ENCODE results near the gene MICU1.

The MICU1 gene

DNA sequence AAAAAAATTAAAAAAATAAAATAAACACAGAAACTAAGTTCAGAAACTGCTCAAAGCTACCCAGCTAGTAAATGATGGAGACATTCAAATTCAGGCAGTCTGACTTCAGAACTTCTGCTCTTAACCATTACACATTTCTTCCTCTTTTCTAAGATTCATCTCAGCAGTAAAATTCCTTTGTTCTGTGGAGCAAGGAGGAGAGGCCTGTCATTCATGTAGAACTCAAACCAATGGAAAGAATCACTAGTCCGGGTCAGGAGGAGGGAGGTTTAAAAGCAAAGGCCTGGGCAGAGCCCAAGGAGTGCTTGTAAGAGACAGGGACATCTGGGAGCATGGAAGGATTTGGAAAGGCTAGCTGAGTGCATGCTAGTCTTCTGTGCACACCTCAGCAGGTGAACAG is 233.3 kb downstream of the MICU1 start:
- Histone ChIP-seq H4K20me1 (ENCODE audit: low read depth, low read length) (no peaks in the 10 kb centered on the region), H3K4me3 (ENCODE audit: insufficient read depth, low read length, poor library complexity, severe bottlenecking) (no peak overlapping the region), H3K9ac (ENCODE audit: low read length) (no peak overlapping the region), H3K9me3 (ENCODE audit: insufficient read depth, low read length) (no peaks in the 10 kb centered on the region), H3F3A (ENCODE audit: insufficient read depth) (no peaks in the 10 kb centered on the region), H3K27ac (ENCODE audit: low read depth, low read length) (no peak overlapping the region), H3K36me3 (ENCODE audit: low read length) (no peaks in the 10 kb centered on the region), H3K27me3 (ENCODE audit: low read length) (no peaks in the 10 kb centered on the region), H3K79me2 (ENCODE audit: insufficient read depth, low read length) (no peaks in the 10 kb centered on the region), H3K9me2 (replicated peaks; ENCODE audit: insufficient read depth, low read length) (no peaks in the 10 kb centered on the region), H3K4me2 (ENCODE audit: low read depth, low read length, poor library complexity, severe bottlenecking) (no peak overlapping the region), H2AFZ (ENCODE audit: low read depth, low read length, severe bottlenecking) (no peak overlapping the region)
- TF ChIP-seq CTCF (IDR thresholded peaks at IDR 0.05; ENCODE audit: insufficient read depth, low read length, poor library complexity, severe bottlenecking), result no peak
- TF ChIP-seq EZH2phosphoT487 (conservative IDR thresholded peaks at IDR 0.05; ENCODE audit: low read length), result no peak

GRCh38 chr10:72390764-72391163 is 235.1 kb downstream of the MICU1 start:
- H3K4me2 ChIP-seq (ENCODE audit: low read depth, low read length, poor library complexity, severe bottlenecking), result no peak overlapping the region
- H3K9me3 ChIP-seq (ENCODE audit: insufficient read depth, low read length), result no peaks in the 10 kb centered on the region
- no peaks in the 10 kb centered on the region for H3K27me3 ChIP-seq (ENCODE audit: low read length)

DNA sequence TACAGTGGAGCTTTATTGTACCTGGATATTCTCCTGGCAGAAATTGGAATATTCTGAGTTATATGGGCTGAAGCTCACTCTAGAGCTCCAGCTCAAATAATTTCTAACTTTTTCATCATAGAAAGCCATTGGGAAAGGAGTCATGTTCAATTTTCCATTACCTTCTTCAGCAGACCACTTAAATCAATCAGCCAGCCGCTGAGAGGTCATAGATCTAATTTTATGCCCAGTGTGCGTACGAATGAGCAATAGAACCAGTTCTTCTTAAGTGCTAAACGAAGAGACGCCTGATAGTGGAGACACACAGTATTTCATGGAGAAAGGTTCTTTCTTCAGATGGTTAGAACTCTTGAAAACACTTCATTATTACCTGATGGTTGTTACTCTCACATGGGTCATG is 236.2 kb downstream of the MICU1 start:
- TF ChIP-seq CTCF (IDR thresholded peaks at IDR 0.05; ENCODE audit: insufficient read depth, low read length, poor library complexity, severe bottlenecking) (no peak), EZH2phosphoT487 (conservative IDR thresholded peaks at IDR 0.05; ENCODE audit: low read length) (no peak)
- Histone ChIP-seq H3K36me3 (ENCODE audit: low read length) (no peaks in the 10 kb centered on the region), H3K9ac (ENCODE audit: low read length) (no peak overlapping the region), H3K79me2 (ENCODE audit: insufficient read depth, low read length) (no peaks in the 10 kb centered on the region), H3K9me3 (ENCODE audit: insufficient read depth, low read length) (no peaks in the 10 kb centered on the region), H3K4me2 (ENCODE audit: low read depth, low read length, poor library complexity, severe bottlenecking) (no peak overlapping the region), H3K9me2 (replicated peaks; ENCODE audit: insufficient read depth, low read length) (no peaks in the 10 kb centered on the region), H2AFZ (ENCODE audit: low read depth, low read length, severe bottlenecking) (no peak overlapping the region), H3F3A (ENCODE audit: insufficient read depth) (no peaks in the 10 kb centered on the region), H4K20me1 (ENCODE audit: low read depth, low read length) (no peaks in the 10 kb centered on the region), H3K27me3 (ENCODE audit: low read length) (no peaks in the 10 kb centered on the region), H3K4me3 (ENCODE audit: insufficient read depth, low read length, poor library complexity, severe bottlenecking) (no peak overlapping the region), H3K27ac (ENCODE audit: low read depth, low read length) (no peak overlapping the region)

More at GRCh38 chr10:72390764-72391163, 235.1 kb downstream of the MICU1 start:
- Histone ChIP-seq H3K79me2 (ENCODE audit: insufficient read depth, low read length) (no peaks in the 10 kb centered on the region), H3K36me3 (ENCODE audit: low read length) (no peaks in the 10 kb centered on the region), H3F3A (ENCODE audit: insufficient read depth) (no peaks in the 10 kb centered on the region), H4K20me1 (ENCODE audit: low read depth, low read length) (no peaks in the 10 kb centered on the region), H3K4me3 (ENCODE audit: insufficient read depth, low read length, poor library complexity, severe bottlenecking) (no peak overlapping the region), H2AFZ (ENCODE audit: low read depth, low read length, severe bottlenecking) (no peak overlapping the region), H3K9ac (ENCODE audit: low read length) (no peak overlapping the region), H3K27ac (ENCODE audit: low read depth, low read length) (no peak overlapping the region), H3K9me2 (replicated peaks; ENCODE audit: insufficient read depth, low read length) (no peaks in the 10 kb centered on the region)
- TF ChIP-seq CTCF (IDR thresholded peaks at IDR 0.05; ENCODE audit: insufficient read depth, low read length, poor library complexity, severe bottlenecking) (no peak), EZH2phosphoT487 (conservative IDR thresholded peaks at IDR 0.05; ENCODE audit: low read length) (no peak)

All from SU-DHL-6 (cell line).